A673 (cell line): Measurements from ENCODE around the gene HBEGF. TPM values are rescaled to one million over a fixed set of nuclear protein-coding genes. Genes with fewer than 3 reads are reported as not detected.

Experiments used
- BruUV-seq: library from RNA; stranded (reverse); fragments of 400-500 nt; replicated peaks from 2 replicates; lab custom pipeline; 2021; lab: Mats Ljungman, UMichigan
- CTCF ChIA-PET: fragments of 300-600 bp; sonication (Branson Sonifier 250); formaldehyde crosslinking; loops from one replicate; lab custom pipeline; 2022; ENCODE audit warnings: antibody characterized with exemption; lab: Charles Lee
- POLR2A ChIA-PET: fragments of 300-600 bp; sonication (Branson Sonifier 250); formaldehyde crosslinking; loops from one replicate; lab custom pipeline; 2022; ENCODE audit warnings: antibody characterized with exemption; ENCODE audit not compliant: low non-redundant PET; lab: Charles Lee
- DNase-seq: peaks from one replicate; pipeline ENCODE4 v3.0.0-alpha.2; 2015; ENCODE audit warnings: low spot score
- H3K27ac ChIP-seq: fragments of 200-600 bp; sonication (generic); 2 replicates; pipeline ENCODE4 v1.5.1; 2016; ENCODE audit warnings: mixed run types, low read depth, mild to moderate bottlenecking, mixed read lengths, antibody characterized with exemption, low read length; ENCODE audit not compliant: poor library complexity, severe bottlenecking
- H3K27me3 ChIP-seq: fragments of 200-600 bp; sonication (generic); replicated peaks from 2 replicates; pipeline ENCODE4 v1.6.1; 2017; ENCODE audit warnings: mixed run types, low read depth, mild to moderate bottlenecking, mixed read lengths, antibody characterized with exemption, low read length; ENCODE audit not compliant: insufficient read depth, poor library complexity
- H3K36me3 ChIP-seq: fragments of 200-600 bp; sonication (generic); 2 replicates; pipeline ENCODE4 v1.6.1; 2016; ENCODE audit warnings: mixed run types, mild to moderate bottlenecking, mixed read lengths, antibody characterized with exemption, low read length; ENCODE audit not compliant: insufficient read depth, poor library complexity, severe bottlenecking
- H3K4me1 ChIP-seq: fragments of 200-600 bp; sonication (generic); 2 replicates; pipeline ENCODE4 v1.6.1; 2017; ENCODE audit warnings: mixed run types, mild to moderate bottlenecking, mixed read lengths, antibody characterized with exemption, low read length; ENCODE audit not compliant: insufficient read depth, poor library complexity, severe bottlenecking
- H3K4me3 ChIP-seq: fragments of 200-600 bp; sonication (generic); 2 replicates; pipeline ENCODE4 v1.5.1; 2016; ENCODE audit warnings: low read depth, mixed run types, mild to moderate bottlenecking, mixed read lengths, low read length; ENCODE audit not compliant: poor library complexity, severe bottlenecking
- H3K9me3 ChIP-seq: fragments of 200-600 bp; sonication (generic); 2 replicates; pipeline ENCODE4 v1.6.1; 2016; ENCODE audit warnings: mixed run types, low read depth, mild to moderate bottlenecking, mixed read lengths, antibody characterized with exemption, low read length; ENCODE audit not compliant: poor library complexity, severe bottlenecking
- EZH2 ChIP-seq: fragments of 200-600 bp; sonication (generic); IDR thresholded peaks from 2 replicates; pipeline ENCODE4 v1.6.1; 2017; ENCODE audit warnings: borderline replicate concordance, low read depth, mild to moderate bottlenecking, mixed read lengths, antibody characterized with exemption, low read length; ENCODE audit not compliant: poor library complexity, severe bottlenecking
- intact Hi-C: fragments of 100-400 bp; cut with micrococcal nuclease; formaldehyde crosslinking; loops from one replicate; pipeline ENCODE4 v1.10.0; 2022; ENCODE audit not compliant: unreplicated experiment
- total RNA-seq: library from RNA; stranded (reverse); gene quantifications from 2 replicates; pipeline ENCODE4 v1.2.3, GENCODE V29; 2021
- TF ChIP-seq, protein P1 (sequence below): fragments of 300-800, 200-600 bp; sonication (generic); conservative IDR thresholded peaks from 2 replicates; pipeline ENCODE4 v1.5.1; 2017; ENCODE audit warnings: low read depth, mild to moderate bottlenecking, antibody characterized with exemption, low read length, moderate library complexity, mixed read lengths

Gene HBEGF
- total RNA-seq, 1 experiment from 2014 or later: 14.7 TPM

DNA sequence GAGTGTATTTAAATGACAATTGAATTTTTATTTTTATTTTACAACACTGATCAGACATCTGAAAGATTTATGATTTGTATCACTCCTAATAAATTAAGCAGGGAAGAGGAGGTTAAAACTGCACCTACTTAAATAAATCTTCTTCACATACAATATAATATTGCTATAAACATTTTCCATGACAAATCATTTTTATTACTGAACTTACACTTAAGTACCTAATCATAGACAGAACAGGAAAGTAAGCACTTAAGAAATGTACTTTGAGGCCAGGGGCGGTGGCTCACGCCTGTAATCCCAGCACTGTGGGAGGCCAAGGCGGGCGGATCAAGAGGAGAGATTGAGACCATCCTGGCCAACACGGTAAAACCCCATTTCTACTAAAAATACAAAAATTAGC is 47.3 kb downstream of the HBEGF start:
- H3K4me1 ChIP-seq: peaks cover 65% of the 10 kb centered on the region
- CTCF ChIA-PET: no interaction called here
- TF ChIP-seq, protein P1, sequence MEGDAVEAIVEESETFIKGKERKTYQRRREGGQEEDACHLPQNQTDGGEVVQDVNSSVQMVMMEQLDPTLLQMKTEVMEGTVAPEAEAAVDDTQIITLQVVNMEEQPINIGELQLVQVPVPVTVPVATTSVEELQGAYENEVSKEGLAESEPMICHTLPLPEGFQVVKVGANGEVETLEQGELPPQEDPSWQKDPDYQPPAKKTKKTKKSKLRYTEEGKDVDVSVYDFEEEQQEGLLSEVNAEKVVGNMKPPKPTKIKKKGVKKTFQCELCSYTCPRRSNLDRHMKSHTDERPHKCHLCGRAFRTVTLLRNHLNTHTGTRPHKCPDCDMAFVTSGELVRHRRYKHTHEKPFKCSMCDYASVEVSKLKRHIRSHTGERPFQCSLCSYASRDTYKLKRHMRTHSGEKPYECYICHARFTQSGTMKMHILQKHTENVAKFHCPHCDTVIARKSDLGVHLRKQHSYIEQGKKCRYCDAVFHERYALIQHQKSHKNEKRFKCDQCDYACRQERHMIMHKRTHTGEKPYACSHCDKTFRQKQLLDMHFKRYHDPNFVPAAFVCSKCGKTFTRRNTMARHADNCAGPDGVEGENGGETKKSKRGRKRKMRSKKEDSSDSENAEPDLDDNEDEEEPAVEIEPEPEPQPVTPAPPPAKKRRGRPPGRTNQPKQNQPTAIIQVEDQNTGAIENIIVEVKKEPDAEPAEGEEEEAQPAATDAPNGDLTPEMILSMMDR: no peak
- TF ChIP-seq EZH2: no peak

DNA sequence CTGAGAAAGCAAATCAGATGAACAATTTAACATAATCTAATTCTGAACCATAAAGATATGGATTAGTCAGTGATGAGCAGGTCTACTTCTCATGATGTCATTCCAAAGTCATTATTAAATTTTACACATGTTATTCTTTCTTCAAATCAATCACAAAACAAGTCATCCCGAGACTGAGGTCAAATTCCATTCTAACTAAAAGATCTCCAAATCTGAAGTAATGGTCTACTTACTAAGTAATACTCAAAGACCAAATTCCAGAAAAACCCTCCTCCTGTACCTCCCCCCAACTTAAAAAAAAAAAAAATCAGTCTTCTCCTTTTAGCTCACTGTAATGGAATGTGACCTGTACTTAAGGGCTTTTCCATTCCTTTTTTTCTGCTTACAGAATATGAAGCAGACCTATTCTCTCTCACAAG is 48.2 kb downstream of the HBEGF start:
- peak; percentile 43 for DNase-seq
- Histone ChIP-seq H3K27ac (no peak overlapping the region), H3K4me1 (peaks cover 74% of the 10 kb centered on the region), H3K9me3 (no peaks in the 10 kb centered on the region), H3K36me3 (no peaks in the 10 kb centered on the region), H3K27me3 (no peaks in the 10 kb centered on the region), H3K4me3 (no peak overlapping the region)
- POLR2A ChIA-PET: interaction anchor here (0.6 kb wide), 1 partner anchor 54 kb away, joined by 5 read pairs; no protein-coding TSS in a partner anchor
- CTCF ChIA-PET: no interaction called here
- no peak for TF ChIP-seq EZH2
- TF ChIP-seq, protein P1: no peak
- intact Hi-C loops: no loop called here
- BruUV-seq: no TSS peak

More for the DNA sequence above, 47.3 kb downstream of the HBEGF start:
- Histone ChIP-seq H3K36me3 (no peaks in the 10 kb centered on the region), H3K27ac (no peak overlapping the region), H3K9me3 (no peaks in the 10 kb centered on the region), H3K27me3 (no peaks in the 10 kb centered on the region), H3K4me3 (no peak overlapping the region)
- BruUV-seq: no TSS peak
- POLR2A ChIA-PET: no interaction called here
- intact Hi-C loops: no loop called here
- DNase-seq: no peak

DNA sequence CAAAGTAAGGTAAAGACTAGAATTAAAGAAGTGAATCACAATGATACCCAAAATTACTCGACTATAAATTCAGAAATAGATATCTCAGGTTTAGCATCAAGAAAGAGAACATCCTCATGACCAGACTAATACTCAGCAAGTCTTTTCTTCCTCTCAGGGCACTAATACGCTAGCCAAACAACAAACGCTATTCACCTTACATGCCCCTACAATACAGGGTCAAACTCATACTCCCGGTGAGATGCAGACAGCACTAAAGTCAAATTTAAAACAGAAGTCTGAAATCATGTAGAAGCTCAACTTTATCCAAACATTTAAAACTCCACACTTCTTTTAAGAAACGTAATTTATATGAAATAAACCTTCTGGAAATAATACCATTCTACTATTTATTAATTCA is 49.1 kb downstream of the HBEGF start:
- BruUV-seq: no TSS peak
- Histone ChIP-seq H3K36me3 (no peaks in the 10 kb centered on the region), H3K9me3 (no peaks in the 10 kb centered on the region), H3K27ac (no peak overlapping the region), H3K4me1 (peaks cover 82% of the 10 kb centered on the region), H3K27me3 (no peaks in the 10 kb centered on the region), H3K4me3 (no peak overlapping the region)
- DNase-seq: no peak
- TF ChIP-seq EZH2: no peak
- TF ChIP-seq, protein P1: no peak
- POLR2A ChIA-PET: no interaction called here
- CTCF ChIA-PET: no interaction called here
- intact Hi-C loops: no loop called here
